NCI-H187 (cell line): ENCODE results near the gene MBOAT1.
"Not testable (repeated sequence)": the region's sequence is repeated elsewhere in the genome, so short reads cannot be mapped to it uniquely, and the experiment has no call there.

ENCODE experiments used
- DNase-seq, 2 experiments: peaks; one replicate each; lab custom pipeline; 2025; lab: John Stamatoyannopoulos, UW

MBOAT1 gene

GRCh38 chr6:20203561-20204511 is 8.4 kb downstream of the MBOAT1 start:
- no peak for DNase-seq

DNA sequence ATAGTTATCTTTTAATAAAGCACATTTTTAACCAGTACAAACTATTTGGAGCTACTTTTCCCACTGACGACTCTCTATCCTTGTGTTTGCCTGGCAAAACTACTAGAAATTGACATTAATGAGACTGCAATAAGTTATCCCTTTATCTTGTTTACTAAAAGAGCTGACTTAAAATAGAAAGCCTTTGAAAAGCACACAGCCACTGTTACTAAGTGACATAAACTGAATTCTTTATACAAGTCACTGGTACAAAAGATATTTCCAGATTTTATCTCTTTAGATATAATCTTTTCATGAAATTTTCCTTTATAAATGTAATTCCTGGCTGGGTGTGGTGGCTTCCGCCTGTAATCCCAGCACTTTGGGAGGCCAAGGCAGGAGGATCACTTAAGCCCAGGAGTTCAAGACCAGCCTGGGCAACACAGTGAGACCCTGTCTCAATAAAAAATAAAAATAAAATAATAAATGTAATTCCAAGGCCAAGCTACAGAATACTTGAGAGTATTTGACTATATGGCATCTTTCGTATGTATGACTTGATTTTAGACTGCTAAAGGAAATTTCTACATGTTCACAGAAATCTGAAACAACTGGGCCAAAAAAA is 9.5 kb downstream of the MBOAT1 start:
- no peak for DNase-seq

- DNase-seq: no peak
These were observed 10.0 kb downstream of the MBOAT1 start for GRCh38 chr6:20202324-20202658.

DNA sequence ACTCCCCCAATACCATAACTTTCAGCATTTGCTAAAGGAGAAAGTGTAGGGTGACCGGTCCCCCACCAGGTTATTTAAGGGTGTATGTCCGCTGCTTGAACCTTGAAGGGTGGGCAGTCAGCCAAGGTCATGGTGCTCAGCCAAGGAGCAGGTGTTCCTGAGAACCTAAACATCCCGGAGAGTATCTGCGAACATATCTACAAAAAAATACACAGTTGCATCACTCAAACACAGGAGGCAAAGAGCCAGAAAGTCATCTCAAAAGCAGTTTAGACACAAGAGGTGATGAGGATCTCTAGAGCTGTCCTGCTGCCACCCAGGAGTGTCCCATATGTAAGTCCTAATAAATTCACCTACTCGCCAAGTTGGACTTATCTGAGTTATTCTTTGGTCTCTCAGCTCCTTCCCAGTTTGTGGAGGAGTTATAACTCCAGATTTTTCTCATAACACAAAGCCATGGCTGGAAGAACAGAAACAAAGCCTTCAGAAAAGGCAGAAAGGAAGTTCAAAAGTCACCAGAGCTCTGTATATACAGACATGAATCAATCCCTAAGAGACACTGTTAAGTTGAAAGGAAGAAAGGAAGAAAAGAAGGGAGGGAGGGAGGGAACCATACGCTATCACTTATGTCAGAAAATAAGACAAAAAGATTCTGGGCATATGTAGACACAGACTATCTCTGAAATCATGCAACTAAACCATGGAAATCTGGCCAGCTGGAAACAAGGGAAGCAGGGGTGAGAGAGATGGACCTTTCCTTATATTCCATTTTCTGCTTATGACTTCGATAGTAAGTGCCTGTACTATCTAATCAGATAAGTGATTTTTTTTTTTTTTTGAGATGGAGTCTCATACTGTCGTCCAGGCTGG is 11.3 kb downstream of the MBOAT1 start:
- DNase-seq: no peak

GRCh38 chr6:20198775-20199174 is 13.5 kb downstream of the MBOAT1 start:
- DNase-seq: no peak

DNA sequence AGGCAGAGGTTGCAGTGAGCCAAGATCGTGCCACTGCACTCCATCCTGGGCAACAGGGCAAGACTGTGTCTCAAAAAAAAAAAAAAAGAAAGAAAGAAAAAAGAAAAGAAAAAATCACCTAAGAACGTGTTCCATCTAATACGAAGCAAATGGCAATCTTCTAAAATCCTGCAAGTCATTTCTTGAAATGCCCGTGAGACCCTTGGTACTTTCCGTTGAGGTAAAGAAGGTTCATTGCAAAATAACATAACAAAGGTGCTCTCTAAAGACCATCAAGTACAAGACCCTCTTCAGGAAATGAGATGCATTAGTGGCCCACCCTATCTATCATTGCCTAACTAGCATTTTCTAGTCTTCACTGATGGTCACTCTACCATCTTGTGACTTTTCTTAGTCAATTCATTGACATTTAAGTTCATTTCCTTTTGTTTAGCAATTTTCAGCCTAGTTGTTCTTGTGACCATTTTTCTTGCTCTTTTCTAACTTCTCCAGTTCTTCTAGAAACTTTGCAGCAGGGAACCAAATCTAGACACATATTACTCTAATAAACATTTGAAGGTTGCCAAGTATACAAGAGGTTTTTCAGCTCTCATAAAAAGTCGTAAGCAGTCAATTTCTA is 14.0 kb downstream of the MBOAT1 start:
- no peak for DNase-seq

DNA sequence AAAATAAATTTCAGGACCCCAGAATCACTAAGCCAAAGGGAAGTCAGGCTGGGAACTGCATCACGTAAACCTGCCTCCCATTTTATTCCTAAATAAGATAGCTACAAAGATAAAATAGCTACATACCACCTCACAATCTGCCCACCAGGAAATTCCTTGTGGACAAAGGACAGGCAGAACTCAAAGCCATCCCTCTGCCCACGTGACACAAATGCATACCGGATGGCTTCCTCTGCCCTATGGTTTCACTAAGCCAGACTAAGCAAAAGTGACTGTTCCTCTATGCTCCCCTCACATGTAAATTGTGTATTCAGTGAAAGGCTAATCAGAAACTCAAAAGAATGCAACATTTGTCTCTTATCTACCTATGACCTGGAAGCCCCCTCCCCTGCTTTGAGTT is 15.0 kb downstream of the MBOAT1 start:
- no peak for DNase-seq

GRCh38 chr6:20192625-20193024 is 19.6 kb downstream of the MBOAT1 start:
- no peak for DNase-seq

DNA sequence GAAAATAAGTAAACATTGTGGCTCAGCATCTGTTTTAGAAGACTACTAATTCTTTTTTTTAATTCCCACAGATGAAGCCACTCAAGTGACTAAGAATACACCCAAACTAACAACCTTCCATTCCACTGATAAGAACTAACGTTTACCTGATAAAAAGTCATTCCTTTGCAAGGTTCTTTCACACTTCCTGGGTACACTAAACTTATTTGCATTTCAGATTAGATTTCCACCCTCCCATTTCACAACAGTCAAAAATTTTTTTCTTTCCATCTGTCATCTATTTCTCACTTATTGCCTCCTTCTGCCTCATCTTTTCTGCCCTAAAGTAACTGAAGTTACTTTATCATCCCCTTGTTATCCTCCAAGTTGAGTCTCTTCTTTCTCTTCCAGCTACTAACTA is 20.3 kb downstream of the MBOAT1 start:
- DNase-seq: no peak

- no peak for DNase-seq
These were observed 23.6 kb downstream of the MBOAT1 start for GRCh38 chr6:20188630-20189075.

DNA sequence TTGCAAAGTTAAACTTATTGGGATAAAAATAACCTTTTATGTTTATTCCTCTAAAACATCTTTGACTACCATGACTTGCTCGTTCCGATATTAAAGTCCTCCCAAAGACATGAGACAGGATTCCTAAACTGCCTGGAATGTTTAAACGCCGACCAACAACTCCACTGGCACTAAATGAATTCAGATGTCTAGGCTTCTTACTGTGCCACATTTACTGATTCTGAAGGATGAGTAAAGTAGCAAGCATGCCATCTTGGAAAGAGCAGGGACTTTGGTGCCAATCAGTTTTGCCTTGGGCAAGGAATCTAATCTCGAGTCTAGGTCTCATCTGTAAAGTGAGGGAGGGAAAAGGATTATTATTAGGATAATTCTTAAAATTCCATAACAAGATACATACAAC is 25.3 kb downstream of the MBOAT1 start:
- DNase-seq: no peak

- DNase-seq: no peak
These were observed 28.6 kb downstream of the MBOAT1 start for GRCh38 chr6:20183706-20184105.

- peak in 1 of 2 experiments; percentile 8 for DNase-seq
These were observed 29.2 kb downstream of the MBOAT1 start for GRCh38 chr6:20182926-20183521.

- DNase-seq: no peak
These were observed 30.2 kb downstream of the MBOAT1 start for GRCh38 chr6:20182069-20182468.

- no peak for DNase-seq
These were observed 31.3 kb downstream of the MBOAT1 start for GRCh38 chr6:20180935-20181334.

GRCh38 chr6:20179287-20180045 is 32.8 kb downstream of the MBOAT1 start:
- not testable (repeated sequence) for DNase-seq

- DNase-seq: no peak
These were observed 33.9 kb downstream of the MBOAT1 start for GRCh38 chr6:20178327-20178726.

GRCh38 chr6:20175810-20176410 is 36.4 kb downstream of the MBOAT1 start:
- DNase-seq: no peak

DNA sequence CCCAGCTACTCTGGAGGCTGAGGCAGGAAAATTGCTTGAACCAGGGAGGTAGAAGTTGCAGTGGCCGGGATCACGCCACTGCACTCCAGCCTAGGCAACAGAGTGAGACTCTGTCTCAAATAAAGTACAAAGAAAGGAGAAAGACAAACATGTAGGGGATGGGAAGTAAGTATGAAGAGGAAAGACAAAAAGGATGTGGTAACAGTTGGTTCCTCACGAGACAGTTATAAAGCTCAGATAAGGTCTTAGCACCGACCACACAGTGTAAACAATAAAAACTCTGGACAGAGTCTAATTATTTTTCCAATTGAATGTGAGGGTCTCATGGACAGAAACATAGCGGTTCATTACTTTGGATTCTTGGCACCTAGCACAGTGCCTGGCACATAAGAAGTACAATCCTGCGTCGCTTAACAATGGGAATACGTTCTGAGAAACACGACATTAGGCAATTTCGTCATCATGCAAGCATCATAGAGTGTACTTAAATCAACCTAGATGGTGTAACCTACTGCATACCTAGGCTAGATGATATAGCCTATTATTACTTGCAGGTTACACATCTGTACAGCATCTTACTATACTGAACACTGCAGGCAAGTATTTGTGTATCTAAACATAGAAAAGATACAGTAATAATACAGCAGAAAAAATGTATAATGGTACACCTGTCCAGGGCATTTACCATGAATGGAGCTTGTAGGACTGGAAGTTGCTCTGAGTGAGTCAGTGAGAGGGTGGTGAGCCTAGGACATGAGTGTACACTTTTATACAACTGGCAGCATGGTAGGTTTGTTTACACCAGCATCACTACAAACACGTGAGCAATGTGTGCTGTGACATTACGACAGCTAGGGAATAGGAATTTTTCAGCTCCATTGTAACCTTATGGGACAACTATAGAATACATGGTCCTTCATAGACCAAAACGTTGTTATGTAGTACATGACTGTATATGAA is 38.2 kb downstream of the MBOAT1 start:
- DNase-seq: no peak
